ENCODE measurements around the gene WRNIP1.
A peak's percentile ranks its signal among the peaks of the same experiment; 100 is the strongest.

Gene WRNIP1

DNA sequence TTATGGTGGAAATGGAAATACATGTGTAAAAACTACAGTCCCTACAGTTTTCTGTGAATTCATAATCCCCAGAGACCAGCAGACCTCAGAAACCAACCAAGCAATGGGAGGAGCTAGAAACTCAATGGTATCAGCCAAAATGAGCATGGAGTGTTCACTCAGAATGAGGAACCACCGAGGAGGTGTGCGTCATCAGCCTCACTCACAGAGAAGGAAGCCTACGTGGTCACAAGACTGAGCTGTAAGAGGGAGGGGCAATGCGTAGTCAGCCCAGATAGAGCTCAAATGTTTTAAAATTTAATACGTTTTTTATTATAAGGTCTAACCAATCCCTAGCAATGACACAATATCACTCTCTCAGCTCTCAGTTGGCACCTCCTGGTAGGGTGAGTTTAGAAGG, 31.9 kb upstream of the WRNIP1 start:
- TF ChIP-seq, protein P1, sequence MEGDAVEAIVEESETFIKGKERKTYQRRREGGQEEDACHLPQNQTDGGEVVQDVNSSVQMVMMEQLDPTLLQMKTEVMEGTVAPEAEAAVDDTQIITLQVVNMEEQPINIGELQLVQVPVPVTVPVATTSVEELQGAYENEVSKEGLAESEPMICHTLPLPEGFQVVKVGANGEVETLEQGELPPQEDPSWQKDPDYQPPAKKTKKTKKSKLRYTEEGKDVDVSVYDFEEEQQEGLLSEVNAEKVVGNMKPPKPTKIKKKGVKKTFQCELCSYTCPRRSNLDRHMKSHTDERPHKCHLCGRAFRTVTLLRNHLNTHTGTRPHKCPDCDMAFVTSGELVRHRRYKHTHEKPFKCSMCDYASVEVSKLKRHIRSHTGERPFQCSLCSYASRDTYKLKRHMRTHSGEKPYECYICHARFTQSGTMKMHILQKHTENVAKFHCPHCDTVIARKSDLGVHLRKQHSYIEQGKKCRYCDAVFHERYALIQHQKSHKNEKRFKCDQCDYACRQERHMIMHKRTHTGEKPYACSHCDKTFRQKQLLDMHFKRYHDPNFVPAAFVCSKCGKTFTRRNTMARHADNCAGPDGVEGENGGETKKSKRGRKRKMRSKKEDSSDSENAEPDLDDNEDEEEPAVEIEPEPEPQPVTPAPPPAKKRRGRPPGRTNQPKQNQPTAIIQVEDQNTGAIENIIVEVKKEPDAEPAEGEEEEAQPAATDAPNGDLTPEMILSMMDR (IDR thresholded peaks at IDR 0.05; ENCODE audit: extremely low read depth, insufficient read depth, missing control alignments): no peak
- in situ Hi-C loops (cut with MboI; ENCODE audit: low pct_unique_long_range_greater_than_20kb, low sequenced_read_pairs, unreplicated experiment): no loop called here
- DNase-seq (ENCODE audit: low spot score): peak; percentile 77

DNA sequence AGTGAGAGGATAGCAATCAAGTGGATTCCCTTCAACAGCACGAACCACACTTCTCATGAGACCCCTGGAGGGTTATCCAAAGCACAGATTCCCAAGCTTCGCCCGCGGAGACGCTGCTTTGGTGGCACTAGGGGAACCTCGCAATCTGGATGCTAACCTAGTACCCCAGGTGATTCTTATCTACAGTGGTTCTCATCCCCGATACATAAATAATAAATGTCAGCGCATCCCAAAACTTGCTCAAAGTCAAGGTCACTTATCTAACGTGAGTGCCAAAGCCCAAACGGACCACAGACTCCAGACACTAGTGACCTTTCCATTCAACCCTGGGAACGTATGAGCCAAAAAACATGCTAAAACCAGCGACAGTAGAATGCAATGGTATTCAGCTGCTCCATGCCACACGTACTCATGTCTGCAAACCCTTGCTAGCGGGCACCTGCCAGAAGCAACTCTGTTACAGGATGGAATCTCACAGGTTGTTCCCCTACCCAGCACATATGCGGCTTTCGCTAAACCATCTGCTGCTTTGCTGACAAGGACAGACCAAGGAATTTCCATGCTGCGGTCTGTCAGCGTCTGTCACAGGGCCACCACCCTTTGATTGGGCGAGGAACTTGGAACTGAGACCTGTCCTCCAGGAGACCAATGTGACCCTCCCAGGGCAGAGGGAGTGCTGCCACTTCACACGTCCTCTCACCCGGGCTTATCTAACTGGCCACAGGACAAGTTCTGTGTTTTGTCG, 31.3 kb upstream of the WRNIP1 start:
- no peak for DNase-seq (ENCODE audit: low spot score)
- TF ChIP-seq, protein P1 (IDR thresholded peaks at IDR 0.05; ENCODE audit: extremely low read depth, insufficient read depth, missing control alignments): no peak
- in situ Hi-C loops (cut with MboI; ENCODE audit: low pct_unique_long_range_greater_than_20kb, low sequenced_read_pairs, unreplicated experiment): no loop called here

DNA sequence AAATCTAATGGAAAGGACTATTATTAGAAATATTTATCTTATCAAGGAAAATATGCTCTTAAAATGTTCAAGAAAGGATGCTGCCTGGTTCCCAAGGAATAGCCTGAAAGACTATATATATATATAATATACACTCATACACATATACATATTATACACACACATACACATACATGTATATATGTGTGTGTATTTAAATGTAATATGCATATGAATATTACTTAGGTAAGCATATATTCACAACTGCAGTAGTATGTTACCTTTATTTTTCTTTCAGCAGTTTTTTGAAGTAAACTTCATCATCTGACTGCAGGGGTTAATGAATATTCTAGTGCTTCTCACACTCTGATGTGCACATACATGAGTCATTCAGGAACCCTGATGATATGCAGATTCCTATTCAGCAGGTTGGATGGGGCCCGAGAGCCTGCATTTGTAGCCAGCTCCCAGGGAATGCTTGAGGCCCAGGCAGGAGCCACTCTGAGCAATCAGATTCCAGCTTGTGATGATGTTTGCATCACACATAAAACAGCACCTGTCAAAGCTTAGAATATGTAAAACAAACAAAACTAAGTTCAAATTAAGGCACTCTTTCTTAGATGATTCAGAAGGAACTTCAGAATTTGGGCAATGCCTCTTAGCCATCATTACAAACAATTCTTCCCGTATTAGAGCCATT, 30.6 kb upstream of the WRNIP1 start:
- in situ Hi-C loops (cut with MboI; ENCODE audit: low pct_unique_long_range_greater_than_20kb, low sequenced_read_pairs, unreplicated experiment): no loop called here
- DNase-seq (ENCODE audit: low spot score): no peak
- TF ChIP-seq, protein P1 (IDR thresholded peaks at IDR 0.05; ENCODE audit: extremely low read depth, insufficient read depth, missing control alignments): no peak

DNA sequence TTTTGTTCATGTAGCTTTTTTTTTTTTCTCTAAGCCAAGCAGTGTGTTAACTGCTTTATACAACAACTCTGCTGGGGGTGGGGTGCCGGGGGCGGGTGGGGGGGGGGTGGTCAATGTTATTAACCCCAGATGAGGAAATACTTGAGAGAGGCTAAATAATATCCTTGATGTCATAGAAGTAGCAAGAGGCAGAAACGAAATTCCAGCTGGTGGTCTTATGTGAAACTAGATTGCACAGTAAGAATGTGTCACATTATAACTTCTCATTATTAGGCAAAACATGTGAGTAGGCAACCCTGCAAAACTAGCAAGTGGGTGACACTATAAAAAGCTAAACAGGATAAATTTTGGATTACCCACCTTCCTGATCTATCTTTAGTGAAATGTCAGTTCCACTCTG, 27.3 kb upstream of the WRNIP1 start:
- in situ Hi-C loops (cut with MboI; ENCODE audit: low pct_unique_long_range_greater_than_20kb, low sequenced_read_pairs, unreplicated experiment): no loop called here
- TF ChIP-seq, protein P1 (IDR thresholded peaks at IDR 0.05; ENCODE audit: extremely low read depth, insufficient read depth, missing control alignments): no peak
- DNase-seq (ENCODE audit: low spot score): no peak

DNA sequence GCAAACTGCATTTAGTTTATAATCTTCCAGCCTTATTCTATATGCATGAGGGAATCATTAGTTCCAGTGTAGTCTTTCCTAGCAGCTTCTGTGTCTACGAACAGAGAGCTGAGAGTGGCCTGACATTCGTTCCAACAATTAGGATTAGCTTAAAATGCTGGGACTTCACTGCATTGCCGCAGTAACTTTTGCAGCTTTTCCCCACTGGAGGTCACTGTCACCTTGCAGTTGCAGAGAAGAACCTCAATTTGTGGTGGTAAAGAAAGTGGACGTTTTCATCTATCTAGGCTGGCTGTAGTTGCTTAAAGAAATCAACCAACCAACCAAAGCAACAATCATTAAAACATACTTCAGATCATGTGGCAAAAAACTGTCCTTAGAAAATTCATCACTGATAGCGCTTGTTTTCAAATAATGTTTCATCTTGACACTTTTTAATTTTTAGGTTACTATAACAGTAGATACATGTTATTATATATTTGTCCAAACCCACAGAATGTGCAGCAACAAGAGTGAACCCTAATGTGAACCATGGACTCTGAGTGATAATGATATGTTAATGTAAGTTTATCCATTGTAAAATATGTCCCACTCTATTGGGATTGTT, 26.7 kb upstream of the WRNIP1 start:
- TF ChIP-seq, protein P1 (IDR thresholded peaks at IDR 0.05; ENCODE audit: extremely low read depth, insufficient read depth, missing control alignments): peak; percentile 73
- DNase-seq (ENCODE audit: low spot score): peak; percentile 56

DNA sequence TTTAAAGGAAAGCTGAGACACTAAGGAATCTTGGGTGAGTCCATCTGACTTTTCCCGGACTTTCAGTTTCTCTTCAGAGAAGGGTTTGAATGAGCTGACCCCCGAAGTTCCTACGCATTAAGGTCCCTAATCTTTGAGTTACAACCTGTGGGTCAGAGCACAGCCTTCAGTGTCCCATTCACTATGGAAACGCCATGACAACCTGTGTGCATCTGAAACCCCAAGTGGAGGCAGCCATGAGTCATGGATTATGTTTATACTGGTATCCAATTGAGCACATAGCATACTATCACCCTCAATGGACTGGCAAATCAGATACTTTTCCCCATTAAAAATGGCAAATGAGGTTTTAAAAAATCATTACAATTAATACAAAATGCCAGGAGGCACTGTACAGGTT, 25.9 kb upstream of the WRNIP1 start:
- TF ChIP-seq, protein P1 (IDR thresholded peaks at IDR 0.05; ENCODE audit: extremely low read depth, insufficient read depth, missing control alignments): no peak
- no peak for DNase-seq (ENCODE audit: low spot score)
- in situ Hi-C loops (cut with MboI; ENCODE audit: low pct_unique_long_range_greater_than_20kb, low sequenced_read_pairs, unreplicated experiment): no loop called here

More for the DNA sequence above, 26.7 kb upstream of the WRNIP1 start:
- in situ Hi-C loops (cut with MboI; ENCODE audit: low pct_unique_long_range_greater_than_20kb, low sequenced_read_pairs, unreplicated experiment): no loop called here
